HG03196 (cell line): ENCODE measurements around the gene TAGLN2.

Source experiments
- ATAC-seq: cut with Tn5 transposase; IDR thresholded peaks from one replicate; pipeline ENCODE4 v1.9.1; 2021; ENCODE audit not compliant: unreplicated experiment

Gene TAGLN2

GRCh38 chr1:159924791-159925718 is at the start of gene TAGLN2:
TAGLN2 (minus strand) TSS chr1:159925507; CDS start chr1:159920509, 4,998 bp downstream.
- peak; percentile 45 for ATAC-seq

GRCh38 chr1:159974350-159974965 is 49.2 kb upstream of the TAGLN2 start:
- ATAC-seq = no peak

- ATAC-seq = no peak
Measured at GRCh38 chr1:159973350-159973940, 48.1 kb upstream of the TAGLN2 start.

- ATAC-seq = no peak
Measured at GRCh38 chr1:159972443-159973205, 47.3 kb upstream of the TAGLN2 start.

GRCh38 chr1:159970932-159971342 is 45.6 kb upstream of the TAGLN2 start:
- no peak for ATAC-seq

GRCh38 chr1:159968901-159969300 is 43.6 kb upstream of the TAGLN2 start:
- no peak for ATAC-seq

- ATAC-seq = no peak
Measured at GRCh38 chr1:159965263-159965662, 40.0 kb upstream of the TAGLN2 start.

- no peak for ATAC-seq
Measured at GRCh38 chr1:159964144-159964543, 38.8 kb upstream of the TAGLN2 start.

GRCh38 chr1:159962176-159962575 is 36.9 kb upstream of the TAGLN2 start:
- ATAC-seq = no peak

- ATAC-seq = no peak
Measured at GRCh38 chr1:159961636-159962035, 36.3 kb upstream of the TAGLN2 start.

GRCh38 chr1:159960721-159961381 is 35.5 kb upstream of the TAGLN2 start:
- no peak for ATAC-seq

- no peak for ATAC-seq
Measured at GRCh38 chr1:159959451-159959850, 34.1 kb upstream of the TAGLN2 start.

GRCh38 chr1:159958719-159959380 is 33.5 kb upstream of the TAGLN2 start:
- ATAC-seq = no peak

GRCh38 chr1:159957824-159958268 is 32.5 kb upstream of the TAGLN2 start:
- ATAC-seq = no peak

GRCh38 chr1:159955456-159955855 is 30.1 kb upstream of the TAGLN2 start:
- no peak for ATAC-seq

- no peak for ATAC-seq
Measured at GRCh38 chr1:159953536-159954515, 28.5 kb upstream of the TAGLN2 start, which contains the start of gene SLAMF9. SLAMF9 (minus strand) TSS chr1:159954237; CDS start chr1:159954137, 100 bp downstream.

- no peak for ATAC-seq
Measured at GRCh38 chr1:159952932-159953331, 27.6 kb upstream of the TAGLN2 start.

GRCh38 chr1:159951551-159951950 is 26.2 kb upstream of the TAGLN2 start:
- no peak for ATAC-seq

- no peak for ATAC-seq
Measured at GRCh38 chr1:159951016-159951415, 25.7 kb upstream of the TAGLN2 start.
